Omental fat pad (tissue), 4 donors: ENCODE results near the gene PALM3. TPM values are rescaled to one million over a fixed set of nuclear protein-coding genes. Genes with fewer than 3 reads are reported as not detected.

Source experiments
- ATAC-seq: fragments of 150-250 bp; one replicate; pipeline ENCODE4 v1.9.1; 2016; ENCODE audit warnings: mild to moderate bottlenecking, moderate library complexity; ENCODE audit not compliant: low FRiP score
- DNase-seq: peaks from one replicate; pipeline ENCODE4 v3.0.0-alpha.2; 2019; ENCODE audit warnings: low spot score
- total RNA-seq, 4 donors: library from RNA; depleted of rRNA; stranded (reverse); fragments of >200 nt; gene quantifications; one replicate each; pipeline ENCODE4 v1.1.0, GENCODE V29; 2016
- TF ChIP-seq, protein P1 (sequence below), 3 donors: fragments of 450-650 bp; IDR thresholded peaks; one replicate each; pipeline ENCODE4 v1.5.1; 2016 to 2017; ENCODE audit warnings: antibody characterized with exemption in 3 of 3, mild to moderate bottlenecking in 3 of 3, moderate library complexity in 2 of 3

PALM3 gene
- total RNA-seq, 4 donors from 2014 or later: not detected

DNA sequence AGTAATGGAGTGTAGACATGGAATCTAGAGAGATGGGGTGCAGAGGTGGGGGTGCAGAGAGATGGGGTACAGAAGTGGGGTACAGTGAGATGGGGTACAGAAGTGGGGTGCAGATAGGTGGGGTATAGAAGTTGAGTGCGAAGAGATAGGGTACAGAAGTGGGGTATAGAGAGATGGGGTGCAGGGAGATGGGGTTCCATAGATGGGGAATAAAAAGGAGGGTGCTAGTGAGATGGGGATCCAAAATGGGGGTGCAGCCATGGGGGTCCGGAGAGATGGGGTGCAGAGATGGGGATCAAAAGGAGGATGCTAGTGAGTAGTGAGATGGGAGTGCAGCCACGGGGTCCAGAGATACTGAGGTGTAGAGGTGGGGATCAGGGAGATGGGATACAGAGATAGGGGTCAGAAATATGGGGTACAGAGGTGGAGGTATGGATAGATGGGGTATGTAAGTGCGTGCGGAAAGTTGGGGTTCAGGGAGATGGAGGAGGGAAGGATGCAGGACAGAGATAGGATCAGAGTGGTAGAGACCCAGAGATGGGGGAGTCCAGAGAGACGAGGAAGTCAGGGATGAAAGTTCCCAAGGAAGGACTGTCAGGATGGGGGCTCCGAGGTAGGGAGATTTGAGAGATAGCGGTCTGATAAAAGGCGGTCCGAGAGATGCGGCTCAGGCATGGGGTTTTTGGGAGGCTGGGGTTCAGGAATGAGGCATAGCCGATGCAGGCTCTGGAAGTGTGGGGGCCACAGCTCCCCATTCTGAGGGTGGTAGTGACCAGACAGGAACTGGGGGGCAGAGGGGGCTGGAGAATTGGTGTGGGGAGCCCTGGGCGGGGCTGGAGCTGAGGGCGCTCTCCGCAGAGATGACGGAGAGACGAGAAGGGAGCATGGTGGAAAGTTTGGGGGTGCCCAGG, 3.4 kb downstream of the PALM3 start:
- ATAC-seq: no peak
- DNase-seq: no peak

DNA sequence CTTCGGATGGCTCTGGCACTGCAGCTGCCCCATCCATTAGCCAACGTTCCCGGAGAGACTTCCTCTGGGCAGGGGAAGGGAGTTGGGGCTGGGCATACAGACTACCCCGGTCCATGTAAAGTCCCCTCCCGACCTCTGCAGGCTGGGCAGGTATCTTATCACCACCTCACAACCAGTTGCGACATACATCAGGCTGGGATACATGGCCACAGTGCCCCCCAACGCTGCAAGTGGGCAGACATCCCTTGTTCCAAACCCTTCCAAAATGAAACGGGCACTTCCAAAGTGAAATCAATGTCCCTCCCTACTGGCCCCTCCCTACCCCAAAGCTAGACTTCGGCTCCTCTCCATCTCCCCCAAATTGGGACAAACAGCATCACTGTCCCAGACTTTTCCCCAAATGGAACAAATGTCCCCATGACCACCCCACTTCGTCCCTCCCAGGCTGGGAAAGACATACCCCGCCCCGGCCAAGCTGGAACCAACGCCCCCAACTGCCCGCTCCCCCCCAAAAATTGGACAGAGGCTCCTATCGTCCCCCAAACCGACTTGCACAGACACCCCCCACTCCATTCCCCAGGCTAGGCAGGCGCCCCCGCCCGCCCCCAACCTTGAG, 5.0 kb downstream of the PALM3 start:
- no peak for DNase-seq
- no peak for ATAC-seq
- TF ChIP-seq, protein P1, sequence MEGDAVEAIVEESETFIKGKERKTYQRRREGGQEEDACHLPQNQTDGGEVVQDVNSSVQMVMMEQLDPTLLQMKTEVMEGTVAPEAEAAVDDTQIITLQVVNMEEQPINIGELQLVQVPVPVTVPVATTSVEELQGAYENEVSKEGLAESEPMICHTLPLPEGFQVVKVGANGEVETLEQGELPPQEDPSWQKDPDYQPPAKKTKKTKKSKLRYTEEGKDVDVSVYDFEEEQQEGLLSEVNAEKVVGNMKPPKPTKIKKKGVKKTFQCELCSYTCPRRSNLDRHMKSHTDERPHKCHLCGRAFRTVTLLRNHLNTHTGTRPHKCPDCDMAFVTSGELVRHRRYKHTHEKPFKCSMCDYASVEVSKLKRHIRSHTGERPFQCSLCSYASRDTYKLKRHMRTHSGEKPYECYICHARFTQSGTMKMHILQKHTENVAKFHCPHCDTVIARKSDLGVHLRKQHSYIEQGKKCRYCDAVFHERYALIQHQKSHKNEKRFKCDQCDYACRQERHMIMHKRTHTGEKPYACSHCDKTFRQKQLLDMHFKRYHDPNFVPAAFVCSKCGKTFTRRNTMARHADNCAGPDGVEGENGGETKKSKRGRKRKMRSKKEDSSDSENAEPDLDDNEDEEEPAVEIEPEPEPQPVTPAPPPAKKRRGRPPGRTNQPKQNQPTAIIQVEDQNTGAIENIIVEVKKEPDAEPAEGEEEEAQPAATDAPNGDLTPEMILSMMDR (IDR thresholded peaks at IDR 0.05): no peak

More for the DNA sequence above, 3.4 kb downstream of the PALM3 start:
- TF ChIP-seq, protein P1 (IDR thresholded peaks at IDR 0.05): no peak

DNA sequence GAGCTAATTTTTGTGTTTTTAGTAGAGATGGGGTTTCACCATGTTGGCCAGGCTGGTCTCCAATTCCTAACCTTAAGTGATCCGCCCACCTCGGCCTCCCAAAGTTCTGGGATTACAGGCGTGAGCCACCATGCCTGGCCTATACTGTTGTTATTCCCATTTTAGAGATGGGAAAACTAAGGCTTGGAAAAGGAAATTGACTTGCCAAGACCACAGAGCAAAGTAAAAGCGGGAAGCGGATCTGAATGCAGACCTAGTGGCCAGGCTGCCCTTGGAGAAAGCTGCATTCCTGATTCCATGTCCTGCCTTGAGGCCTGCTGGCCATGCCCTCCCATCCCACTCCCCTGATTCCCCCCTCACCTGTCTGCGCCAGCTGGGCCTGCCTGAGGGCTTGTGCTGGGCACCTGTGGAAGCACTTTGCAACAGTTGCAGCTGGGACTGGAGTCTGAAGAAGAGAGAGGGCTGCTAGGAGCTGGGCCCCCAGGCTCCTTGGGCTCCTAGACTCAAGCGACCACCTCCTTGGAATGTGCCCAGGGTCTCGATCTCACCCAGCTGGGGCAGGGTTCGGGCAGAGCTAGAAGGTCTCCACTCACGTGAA, 5.7 kb downstream of the PALM3 start:
- TF ChIP-seq, protein P1 (IDR thresholded peaks at IDR 0.05): no peak
- ATAC-seq: no peak
- DNase-seq: no peak

DNA sequence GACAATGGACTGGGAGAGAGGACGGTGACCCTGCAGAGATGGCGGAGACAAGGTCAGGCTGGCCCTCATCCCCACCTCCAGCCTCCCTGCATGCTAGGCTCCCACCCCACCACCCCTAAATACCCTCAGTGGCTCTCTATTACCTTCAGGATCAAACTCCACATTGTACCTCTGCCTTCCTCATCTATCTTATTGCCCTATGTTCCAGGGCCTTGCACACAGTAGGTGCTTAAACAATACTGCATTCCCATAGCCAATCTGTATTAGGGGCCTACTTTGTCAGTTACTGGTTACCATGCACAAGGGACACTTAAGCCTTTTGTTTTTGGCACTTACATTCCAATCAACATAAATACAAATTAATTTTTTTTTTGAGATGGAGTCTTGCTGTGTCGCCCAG, 6.5 kb downstream of the PALM3 start:
- DNase-seq (no peak), ATAC-seq (no peak)
- TF ChIP-seq, protein P1 (IDR thresholded peaks at IDR 0.05): no peak

DNA sequence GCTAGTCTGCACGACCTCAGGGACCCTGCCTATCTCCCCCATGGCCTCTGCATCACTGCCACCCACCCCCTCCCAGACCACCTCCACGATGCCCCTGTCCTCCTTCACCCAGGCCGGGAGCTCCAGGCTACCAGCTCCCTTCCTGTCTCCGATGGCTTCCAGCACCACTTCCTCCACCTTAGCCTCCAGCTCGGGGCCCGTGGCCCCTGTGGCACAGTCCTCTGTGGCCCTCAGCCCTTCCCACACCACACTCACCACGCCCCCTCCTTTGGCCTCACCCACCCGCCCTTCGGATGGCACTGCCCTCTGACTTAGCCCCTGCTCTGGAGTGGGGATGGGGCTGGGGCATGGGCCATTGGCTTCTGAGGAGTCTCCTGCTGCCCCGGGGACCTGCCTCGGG, 7.2 kb downstream of the PALM3 start:
- TF ChIP-seq, protein P1 (IDR thresholded peaks at IDR 0.05): no peak
- ATAC-seq: no peak
- DNase-seq: no peak

DNA sequence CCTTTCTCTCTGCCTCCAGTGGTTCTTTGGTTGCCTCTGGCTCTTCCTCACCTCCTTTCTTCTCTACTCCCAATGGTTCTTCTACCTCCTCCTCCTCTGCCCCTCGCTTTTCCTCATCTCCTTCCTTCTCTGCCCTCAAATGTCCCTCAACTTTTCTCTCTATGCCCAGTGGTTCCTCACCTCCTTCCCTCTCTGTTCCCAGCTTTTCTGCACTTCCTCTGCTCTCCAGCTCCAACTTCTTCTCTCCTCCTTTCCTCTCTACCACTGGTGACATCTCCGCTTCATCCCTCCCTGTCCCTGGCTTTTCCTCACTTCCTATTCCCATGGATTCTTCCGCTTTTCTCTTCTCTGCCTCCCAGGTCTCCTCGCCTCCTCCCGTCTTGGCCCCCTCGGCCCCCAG, 7.8 kb downstream of the PALM3 start:
- TF ChIP-seq, protein P1 (IDR thresholded peaks at IDR 0.05): no peak
- no peak for ATAC-seq
- DNase-seq: no peak
